DND-41 (cell line): ENCODE measurements around the gene EPS15.
A peak's percentile ranks its signal among the peaks of the same experiment; 100 is the strongest.

Source experiments
- ATAC-seq: fragments of 200-7000 bp; cut with Tn5 transposase; 3 replicates; pipeline ENCODE4 v1.9.1; 2021; ENCODE audit warnings: low read depth; ENCODE audit not compliant: insufficient read depth
- DNase-seq: peaks from one replicate; pipeline ENCODE4 v3.0.0-alpha.2; 2020
- H2AFZ ChIP-seq: 2 replicates; pipeline ENCODE4 v1.6.0; 2012; ENCODE audit warnings: low read depth, low read length
- H3K27ac ChIP-seq: 2 replicates; pipeline ENCODE4 v1.5.1; 2012; ENCODE audit warnings: low read length, inconsistent platforms
- H3K27me3 ChIP-seq: fragments of 200-600 bp; sonication (generic); 2 replicates; pipeline ENCODE4 v1.6.0; 2012; ENCODE audit warnings: low read length, mild to moderate bottlenecking, inconsistent platforms; ENCODE audit not compliant: insufficient read depth, poor library complexity
- H3K36me3 ChIP-seq: 2 replicates; pipeline ENCODE4 v1.5.1; 2012; ENCODE audit warnings: low read length, inconsistent platforms; ENCODE audit not compliant: insufficient read depth
- H3K4me1 ChIP-seq: 2 replicates; pipeline ENCODE4 v1.5.1; 2012; ENCODE audit warnings: mild to moderate bottlenecking, low read length; ENCODE audit not compliant: insufficient read depth
- H3K4me2 ChIP-seq: 2 replicates; pipeline ENCODE4 v1.6.0; 2012; ENCODE audit warnings: mild to moderate bottlenecking, moderate library complexity, low read length, inconsistent platforms; ENCODE audit not compliant: insufficient read depth
- H3K4me3 ChIP-seq, 2 experiments: fragments of 200-600 bp in 1 of 2; shearing (Covaris generic) in 1 of 2; 2 replicates each; pipeline ENCODE4 v1.5.1; 2012 to 2016; ENCODE audit warnings: inconsistent platforms in 2 of 2, low read length in 2 of 2, mild to moderate bottlenecking in 2 of 2, low read depth in 1 of 2, moderate library complexity in 1 of 2
- H3K79me2 ChIP-seq: 2 replicates; pipeline ENCODE4 v1.6.0; 2012; ENCODE audit warnings: low read length, inconsistent platforms; ENCODE audit not compliant: insufficient read depth
- H3K9ac ChIP-seq: 2 replicates; pipeline ENCODE4 v1.6.0; 2012; ENCODE audit warnings: low read depth, mild to moderate bottlenecking, inconsistent platforms, low read length, moderate library complexity
- H3K9me3 ChIP-seq: 2 replicates; pipeline ENCODE4 v1.5.1; 2012; ENCODE audit warnings: low read length, moderate library complexity, mild to moderate bottlenecking, inconsistent platforms; ENCODE audit not compliant: insufficient read depth, severe bottlenecking
- H4K20me1 ChIP-seq: 2 replicates; pipeline ENCODE4 v1.6.0; 2012; ENCODE audit warnings: low read length; ENCODE audit not compliant: insufficient read depth
- CTCF ChIP-seq: IDR thresholded peaks from 2 replicates; pipeline ENCODE4 v1.5.1; 2012; ENCODE audit warnings: borderline replicate concordance, low read length, moderate library complexity, mild to moderate bottlenecking; ENCODE audit not compliant: poor library complexity, severe bottlenecking; ENCODE audit errors: extremely low read depth
- EZH2 ChIP-seq: IDR thresholded peaks from 3 replicates; pipeline ENCODE4 v1.6.1; 2012; ENCODE audit warnings: borderline replicate concordance, low read depth, mild to moderate bottlenecking, moderate library complexity, low read length, inconsistent platforms; ENCODE audit not compliant: severe bottlenecking

EPS15 gene

GRCh38 chr1:51331206-51332100 lies 187.6 kb downstream of the EPS15 start:
- ATAC-seq (peak; percentile 48; the same call in 1 of the 3 replicates), DNase-seq (no peak)
- no peaks in the 10 kb centered on the region for H3K4me1 ChIP-seq
- no peaks in the 10 kb centered on the region for H3K27me3 ChIP-seq
- H4K20me1 ChIP-seq: no peaks in the 10 kb centered on the region
- no peak for TF ChIP-seq CTCF
- no peak for TF ChIP-seq EZH2
- H3K36me3 ChIP-seq: no peaks in the 10 kb centered on the region
- H2AFZ ChIP-seq: no peak overlapping the region
- H3K4me2 ChIP-seq: no peak overlapping the region
- H3K9ac ChIP-seq: no peak overlapping the region
- H3K9me3 ChIP-seq: no peaks in the 10 kb centered on the region
- H3K4me3 ChIP-seq: no peak overlapping the region
- no peak overlapping the region for H3K27ac ChIP-seq
- no peaks in the 10 kb centered on the region for H3K79me2 ChIP-seq

DNA sequence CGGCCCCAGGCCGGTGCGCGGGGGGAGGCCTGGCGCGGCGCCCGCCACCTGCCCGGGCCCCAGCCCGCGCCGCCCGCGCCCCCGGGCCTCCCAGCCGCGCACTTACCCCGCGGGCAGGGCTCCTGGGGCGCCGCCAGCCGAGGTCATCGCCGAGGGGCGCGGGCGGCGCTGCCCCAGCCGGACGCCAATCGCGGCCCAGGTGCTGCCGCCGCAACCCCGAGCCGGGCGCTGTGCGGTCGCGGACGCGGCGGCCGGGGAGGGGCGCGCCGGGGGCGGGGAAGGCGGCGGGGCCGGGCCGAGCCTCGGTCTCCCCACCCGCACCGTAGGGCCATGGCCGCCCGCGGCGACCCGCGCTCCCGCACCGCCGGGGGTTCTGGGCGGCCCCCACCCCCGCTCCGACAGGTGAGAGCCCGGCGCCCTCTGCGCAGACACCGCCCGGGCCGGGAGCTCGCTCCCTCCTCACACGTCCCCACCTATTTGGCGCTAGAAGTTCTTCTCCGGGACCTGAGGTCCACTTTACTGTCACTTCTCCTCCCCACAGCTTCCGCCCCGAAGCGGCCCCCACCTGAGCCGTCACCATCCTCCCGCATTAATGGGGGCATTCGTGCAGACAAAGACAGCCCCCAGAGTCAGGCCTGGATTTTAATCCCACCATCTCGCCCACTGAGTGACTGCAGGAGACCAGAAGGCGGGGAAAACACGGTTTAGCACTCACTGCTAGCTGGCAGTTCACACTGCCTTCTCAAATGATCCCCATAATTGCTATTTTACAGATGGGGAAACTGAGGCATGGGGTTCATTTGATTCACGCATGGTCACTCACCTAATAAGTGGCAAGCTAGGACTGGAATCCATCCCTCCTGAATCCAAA lies 188.5 kb downstream of the EPS15 start, which contains the start of gene TTC39A:
TTC39A (minus strand) TSS at position 232 of the 871 bp plus-strand sequence; CDS start at position 147, 85 bp downstream.
- no peaks in the 10 kb centered on the region for H4K20me1 ChIP-seq
- no peak within 1 kb of the TSS for H3K4me2 ChIP-seq
- H3K9me3 ChIP-seq: no peaks in the 10 kb centered on the region
- H3K27me3 ChIP-seq: no peaks in the 10 kb centered on the region
- no peak for ATAC-seq
- no peak for DNase-seq
- no peaks in the 10 kb centered on the region for H3K79me2 ChIP-seq
- TF ChIP-seq EZH2 (no peak), CTCF (no peak)
- H3K27ac ChIP-seq: no peak within 1 kb of the TSS
- H3K36me3 ChIP-seq: no peaks in the 10 kb centered on the region
- H2AFZ ChIP-seq: no peak within 1 kb of the TSS
- H3K9ac ChIP-seq: no peak within 1 kb of the TSS
- no peak within 1 kb of the TSS for H3K4me3 ChIP-seq
- no peaks in the 10 kb centered on the region for H3K4me1 ChIP-seq

DNA sequence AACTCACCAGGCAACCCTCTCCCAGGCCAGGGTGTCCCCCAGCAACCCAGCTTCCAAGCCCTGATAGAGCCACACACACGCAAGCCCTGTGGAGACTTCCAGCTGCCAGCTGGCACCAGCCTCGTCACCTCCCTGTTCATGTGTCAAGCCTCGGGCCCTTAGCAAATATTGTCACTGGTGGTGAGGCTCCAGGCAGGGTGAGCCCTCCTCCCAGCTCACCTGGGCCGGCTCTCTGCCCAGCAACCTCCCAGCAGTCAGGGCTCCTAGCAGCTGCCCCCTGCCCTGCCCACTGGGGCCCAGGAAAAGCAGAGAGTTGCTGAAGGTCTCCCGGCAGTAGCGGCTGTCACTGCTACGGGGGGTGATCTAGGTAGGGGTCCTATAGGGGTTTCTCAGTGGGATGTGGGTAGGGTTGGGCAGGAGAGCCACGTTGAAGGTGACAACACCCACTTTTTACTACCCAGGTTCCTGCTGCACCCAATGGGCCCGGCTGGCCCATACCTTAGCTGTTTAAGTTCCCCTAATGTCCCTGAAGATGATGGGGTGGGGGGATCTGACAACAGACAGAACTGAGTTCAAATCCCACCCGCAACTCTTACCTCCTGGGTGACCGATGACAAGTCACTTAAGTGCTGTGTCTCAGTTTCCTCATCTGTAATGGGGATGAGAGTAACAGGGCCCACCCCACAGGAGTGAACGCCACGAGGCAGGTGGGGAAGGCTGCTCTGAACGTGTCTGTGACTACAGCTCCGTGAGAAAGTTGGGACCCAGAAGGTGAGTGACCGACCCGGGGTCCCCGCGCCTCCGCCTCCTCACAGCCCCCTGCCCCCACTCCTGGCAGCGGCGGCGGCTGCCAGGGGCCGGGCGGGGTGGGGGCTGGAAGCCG lies 189.4 kb downstream of the EPS15 start:
- TF ChIP-seq CTCF (no peak), EZH2 (no peak)
- no peaks in the 10 kb centered on the region for H3K27me3 ChIP-seq
- H3K79me2 ChIP-seq: no peaks in the 10 kb centered on the region
- ATAC-seq (no peak), DNase-seq (no peak)
- no peaks in the 10 kb centered on the region for H3K4me1 ChIP-seq
- H3K9ac ChIP-seq: no peak overlapping the region
- H3K9me3 ChIP-seq: no peaks in the 10 kb centered on the region
- H3K27ac ChIP-seq: no peak overlapping the region
- no peak overlapping the region for H2AFZ ChIP-seq
- H3K4me2 ChIP-seq: no peak overlapping the region
- no peak overlapping the region for H3K4me3 ChIP-seq
- no peaks in the 10 kb centered on the region for H4K20me1 ChIP-seq
- no peaks in the 10 kb centered on the region for H3K36me3 ChIP-seq
